ENCODE measurements around the gene ARMH2.

The ARMH2 gene

GRCh38 chr6:24844061-24844460 is 45.3 kb upstream of the ARMH2 start:
- TF ChIP-seq FOXP2 (optimal IDR thresholded peaks at IDR 0.05; ENCODE audit: borderline replicate concordance, extremely low read depth, extremely low read length, insufficient read depth) (no peak), TAF1 (IDR thresholded peaks at IDR 0.05; ENCODE audit: borderline replicate concordance, insufficient read depth, low read length) (no peak), SIN3A (IDR thresholded peaks at IDR 0.05; ENCODE audit: borderline replicate concordance, insufficient read depth, low read length) (no peak), REST (IDR thresholded peaks at IDR 0.05; ENCODE audit: insufficient read depth in 1 of 2, low read depth in 2 of 2, low read length in 2 of 2) (no peak), POLR2AphosphoS5 (IDR thresholded peaks at IDR 0.05; ENCODE audit: low read depth, low read length) (no peak)

GRCh38 chr6:24840187-24840586 is 41.5 kb upstream of the ARMH2 start:
- TF ChIP-seq REST (IDR thresholded peaks at IDR 0.05; ENCODE audit: insufficient read depth in 1 of 2, low read depth in 2 of 2, low read length in 2 of 2), result no peak
- no peak for TF ChIP-seq SIN3A (IDR thresholded peaks at IDR 0.05; ENCODE audit: borderline replicate concordance, insufficient read depth, low read length)
- TF ChIP-seq FOXP2 (optimal IDR thresholded peaks at IDR 0.05; ENCODE audit: borderline replicate concordance, extremely low read depth, extremely low read length, insufficient read depth), result no peak
- TF ChIP-seq POLR2AphosphoS5 (IDR thresholded peaks at IDR 0.05; ENCODE audit: low read depth, low read length), result no peak
- TF ChIP-seq TAF1 (IDR thresholded peaks at IDR 0.05; ENCODE audit: borderline replicate concordance, insufficient read depth, low read length), result no peak

- TF ChIP-seq TAF1 (IDR thresholded peaks at IDR 0.05; ENCODE audit: borderline replicate concordance, insufficient read depth, low read length) (no peak), SIN3A (IDR thresholded peaks at IDR 0.05; ENCODE audit: borderline replicate concordance, insufficient read depth, low read length) (no peak), FOXP2 (optimal IDR thresholded peaks at IDR 0.05; ENCODE audit: borderline replicate concordance, extremely low read depth, extremely low read length, insufficient read depth) (no peak), POLR2AphosphoS5 (IDR thresholded peaks at IDR 0.05; ENCODE audit: low read depth, low read length) (no peak), REST (IDR thresholded peaks at IDR 0.05; ENCODE audit: insufficient read depth in 1 of 2, low read depth in 2 of 2, low read length in 2 of 2) (no peak)
These were observed 40.3 kb upstream of the ARMH2 start for GRCh38 chr6:24838994-24839393.

GRCh38 chr6:24838081-24838480 is 39.4 kb upstream of the ARMH2 start:
- TF ChIP-seq TAF1 (IDR thresholded peaks at IDR 0.05; ENCODE audit: borderline replicate concordance, insufficient read depth, low read length), result no peak
- no peak for TF ChIP-seq REST (IDR thresholded peaks at IDR 0.05; ENCODE audit: insufficient read depth in 1 of 2, low read depth in 2 of 2, low read length in 2 of 2)
- TF ChIP-seq FOXP2 (optimal IDR thresholded peaks at IDR 0.05; ENCODE audit: borderline replicate concordance, extremely low read depth, extremely low read length, insufficient read depth), result no peak
- no peak for TF ChIP-seq SIN3A (IDR thresholded peaks at IDR 0.05; ENCODE audit: borderline replicate concordance, insufficient read depth, low read length)

GRCh38 chr6:24836109-24836508 is 37.4 kb upstream of the ARMH2 start:
- TF ChIP-seq TAF1 (IDR thresholded peaks at IDR 0.05; ENCODE audit: borderline replicate concordance, insufficient read depth, low read length), result no peak
- no peak for TF ChIP-seq POLR2AphosphoS5 (IDR thresholded peaks at IDR 0.05; ENCODE audit: low read depth, low read length)
- no peak for TF ChIP-seq FOXP2 (optimal IDR thresholded peaks at IDR 0.05; ENCODE audit: borderline replicate concordance, extremely low read depth, extremely low read length, insufficient read depth)
- TF ChIP-seq SIN3A (IDR thresholded peaks at IDR 0.05; ENCODE audit: borderline replicate concordance, insufficient read depth, low read length), result no peak
- no peak for TF ChIP-seq REST (IDR thresholded peaks at IDR 0.05; ENCODE audit: insufficient read depth in 1 of 2, low read depth in 2 of 2, low read length in 2 of 2)

Measured in PFSK-1 (cell line).